H1 (cell line): Measurements from ENCODE around the gene IFNL4. TPM values are rescaled to one million over a fixed set of nuclear protein-coding genes. Genes with fewer than 3 reads are reported as not detected.

Experiments
- CTCF ChIA-PET: fragments of 300-600 bp; sonication (Branson Sonifier 250); formaldehyde crosslinking; loops from one replicate; lab custom pipeline; 2021; ENCODE audit not compliant: partially characterized antibody; lab: Charles Lee
- POLR2A ChIA-PET: fragments of 300-600 bp; sonication (Branson Sonifier 250); formaldehyde crosslinking; loops from one replicate; lab custom pipeline; 2021; ENCODE audit warnings: inconsistent platforms; ENCODE audit not compliant: partially characterized antibody; lab: Charles Lee
- DNase-seq, 2 experiments: peaks; one replicate each; pipeline versions ENCODE4 v3.0.0 to v3.0.0-alpha.2; 2010 to 2022; ENCODE audit warnings: low spot score in 2 of 2, low read depth in 1 of 2, mixed read lengths in 1 of 2
- FAIRE-seq: peaks from 2 replicates; lab custom pipeline; 2011; peaks lifted over from hg19 to GRCh38; lab: Jason Lieb, UNC
- H2AFZ ChIP-seq: 2 replicates; pipeline ENCODE4 v1.8.1; 2012; ENCODE audit warnings: low read length, inconsistent platforms
- H2AK5ac ChIP-seq: 2 replicates; pipeline ENCODE4 v1.6.1; 2013; ENCODE audit warnings: low read depth, low read length
- H2BK120ac ChIP-seq: replicated peaks from 2 replicates; pipeline ENCODE3; 2013; ENCODE audit warnings: low read depth, low read length, inconsistent platforms
- H2BK12ac ChIP-seq: 2 replicates; pipeline ENCODE4 v1.6.1; 2013; ENCODE audit warnings: low read depth, low read length
- H2BK15ac ChIP-seq: 2 replicates; pipeline ENCODE4 v1.6.1; 2013; ENCODE audit warnings: low read length
- H2BK20ac ChIP-seq: 2 replicates; pipeline ENCODE4 v1.6.1; 2013; ENCODE audit warnings: low read length
- H2BK5ac ChIP-seq: 2 replicates; pipeline ENCODE4 v1.6.1; 2013; ENCODE audit warnings: low read depth, low read length
- H3K14ac ChIP-seq: 2 replicates; pipeline ENCODE4 v1.6.1; 2013; ENCODE audit warnings: inconsistent platforms; ENCODE audit not compliant: insufficient read length
- H3K18ac ChIP-seq: 2 replicates; pipeline ENCODE4 v1.6.1; 2013; ENCODE audit warnings: low read length; ENCODE audit errors: extremely low read depth
- H3K23ac ChIP-seq: 2 replicates; pipeline ENCODE4 v1.6.1; 2013; ENCODE audit warnings: inconsistent platforms; ENCODE audit not compliant: insufficient read length
- H3K23me2 ChIP-seq: 2 replicates; pipeline ENCODE4 v1.6.1; 2013; ENCODE audit warnings: low read depth, low read length
- H3K27ac ChIP-seq: 2 replicates; pipeline ENCODE4 v1.6.1; 2011; ENCODE audit warnings: low read depth, low read length, inconsistent platforms
- H3K27me3 ChIP-seq, 4 experiments: replicated peaks in 1 of 4; 1 replicate in 1 of 4; 2 replicates in 3 of 4; pipeline versions ENCODE4 v1.6.1 to v1.8.1; 2011 to 2013; ENCODE audit warnings: low read length in 3 of 4, mild to moderate bottlenecking in 3 of 4, inconsistent platforms in 2 of 4, mixed read lengths in 2 of 4, moderate library complexity in 1 of 4; ENCODE audit not compliant: control insufficient read depth in 3 of 4, insufficient read depth in 3 of 4; ENCODE audit errors: extremely low read depth in 1 of 4
- H3K36me3 ChIP-seq, 4 experiments: 2 replicates each; pipeline versions ENCODE4 v1.6.1 to v1.8.1; 2011 to 2013; ENCODE audit warnings: mild to moderate bottlenecking in 4 of 4, low read length in 3 of 4, moderate library complexity in 2 of 4, control low read depth in 1 of 4, inconsistent platforms in 1 of 4; ENCODE audit not compliant: insufficient read depth in 4 of 4, control insufficient read depth in 2 of 4
- H3K4ac ChIP-seq: replicated peaks from 2 replicates; pipeline ENCODE3; 2013; ENCODE audit warnings: low read length, low read depth, mixed read lengths, inconsistent platforms; ENCODE audit not compliant: insufficient read length
- H3K4me1 ChIP-seq, 4 experiments: replicated peaks in 1 of 4; 1 replicate in 1 of 4; 2 replicates in 3 of 4; pipeline versions ENCODE4 v1.6.1 to v1.8.1; 2011 to 2013; ENCODE audit warnings: low read length in 3 of 4, inconsistent platforms in 2 of 4, mixed read lengths in 1 of 4; ENCODE audit not compliant: insufficient read depth in 4 of 4, control insufficient read depth in 3 of 4
- H3K4me2 ChIP-seq, 2 experiments: 2 replicates each; pipeline versions ENCODE4 v1.6.1 to v1.8.1; 2011 to 2013; ENCODE audit warnings: low read depth in 2 of 2, low read length in 2 of 2, control low read depth in 1 of 2, inconsistent platforms in 1 of 2, mild to moderate bottlenecking in 1 of 2; ENCODE audit not compliant: insufficient read depth in 1 of 2
- H3K4me3 ChIP-seq, 4 experiments: fragments of 200-600, 300-600 bp in 1 of 4; sonication (generic), shearing (Covaris generic), sonication (Bioruptor Twin) in 1 of 4; 2 replicates each; pipeline versions ENCODE4 v1.5.1 to v1.8.1; 2011 to 2016; ENCODE audit warnings: low read length in 4 of 4, low read depth in 3 of 4, control low read depth in 2 of 4, inconsistent platforms in 2 of 4, mild to moderate bottlenecking in 2 of 4, mixed read lengths in 1 of 4, moderate library complexity in 1 of 4; ENCODE audit not compliant: insufficient read depth in 2 of 4; ENCODE audit errors: extremely low read depth in 1 of 4
- H3K56ac ChIP-seq: replicated peaks from 2 replicates; pipeline ENCODE3; 2013; ENCODE audit warnings: low read depth, mild to moderate bottlenecking, mixed read lengths, low read length, inconsistent platforms; ENCODE audit not compliant: insufficient read length
- H3K79me1 ChIP-seq: 2 replicates; pipeline ENCODE4 v1.6.1; 2013; ENCODE audit warnings: low read depth, low read length, control low read depth
- H3K79me2 ChIP-seq, 2 experiments: 2 replicates each; pipeline versions ENCODE4 v1.6.1 to v1.8.1; 2012 to 2013; ENCODE audit warnings: low read length in 2 of 2, mild to moderate bottlenecking in 2 of 2, inconsistent platforms in 1 of 2; ENCODE audit not compliant: insufficient read depth in 2 of 2, control insufficient read depth in 1 of 2
- H3K9ac ChIP-seq, 4 experiments: replicated peaks in 1 of 4; 1 replicate in 1 of 4; 2 replicates in 3 of 4; pipeline versions ENCODE4 v1.6.1 to v1.8.1; 2011 to 2013; ENCODE audit warnings: low read depth in 3 of 4, low read length in 3 of 4, control low read depth in 2 of 4, mild to moderate bottlenecking in 2 of 4, moderate library complexity in 2 of 4, inconsistent platforms in 1 of 4; ENCODE audit errors: extremely low read depth in 1 of 4
- H3K9me3 ChIP-seq, 2 experiments: 2 replicates each; pipeline versions ENCODE4 v1.6.1 to v1.8.1; 2012 to 2013; ENCODE audit warnings: mild to moderate bottlenecking in 2 of 2, moderate library complexity in 2 of 2, control low read depth in 1 of 2, inconsistent platforms in 1 of 2, low read depth in 1 of 2, low read length in 1 of 2, mixed read lengths in 1 of 2; ENCODE audit not compliant: insufficient read depth in 2 of 2
- H4K20me1 ChIP-seq, 2 experiments: replicated peaks in 1 of 2; 2 replicates each; pipeline versions ENCODE3 to v1.8.1; 2011 to 2013; ENCODE audit warnings: inconsistent platforms in 2 of 2, low read length in 2 of 2, mild to moderate bottlenecking in 1 of 2; ENCODE audit not compliant: insufficient read depth in 2 of 2, control insufficient read depth in 1 of 2
- H4K5ac ChIP-seq: 2 replicates; pipeline ENCODE4 v1.6.1; 2013; ENCODE audit warnings: low read length, low read depth, mixed read lengths, inconsistent platforms; ENCODE audit not compliant: insufficient read length
- H4K8ac ChIP-seq: 2 replicates; pipeline ENCODE4 v1.8.0; 2013; ENCODE audit warnings: mild to moderate bottlenecking, moderate library complexity, low read length, inconsistent platforms; ENCODE audit not compliant: insufficient read depth; ENCODE audit errors: extremely low read depth
- H4K91ac ChIP-seq: replicated peaks from 2 replicates; pipeline ENCODE3; 2013; ENCODE audit warnings: low read length, mixed read lengths, inconsistent platforms; ENCODE audit not compliant: insufficient read length
- FOSL1 ChIP-seq: IDR thresholded peaks from 2 replicates; pipeline ENCODE4 v1.6.1; 2011; ENCODE audit warnings: mild to moderate bottlenecking, low read depth, low read length, moderate library complexity; ENCODE audit not compliant: insufficient read depth
- GABPA ChIP-seq: IDR thresholded peaks from 2 replicates; pipeline ENCODE4 v1.6.1; 2011; ENCODE audit warnings: mild to moderate bottlenecking, low read length, moderate library complexity, borderline replicate concordance; ENCODE audit not compliant: insufficient read depth
- RNF2 ChIP-seq: fragments of 200-900, 300-1000 bp; sonication (generic); IDR thresholded peaks from 2 replicates; pipeline ENCODE4 v1.7.1; 2016; ENCODE audit warnings: borderline replicate concordance, low read depth, mild to moderate bottlenecking, antibody characterized with exemption, low read length; ENCODE audit not compliant: poor library complexity, severe bottlenecking; ENCODE audit errors: missing control alignments
- SP2 ChIP-seq: IDR thresholded peaks from 2 replicates; pipeline ENCODE4 v1.6.1; 2012; ENCODE audit warnings: mild to moderate bottlenecking, low read length, inconsistent platforms
- SUZ12 ChIP-seq: fragments of 200-600 bp; sonication (generic); IDR thresholded peaks from 2 replicates; pipeline ENCODE4 v1.6.1; 2012; ENCODE audit warnings: mild to moderate bottlenecking, inconsistent platforms, low read length, moderate library complexity, mixed read lengths
- TAF7 ChIP-seq: optimal IDR thresholded peaks from 2 replicates; pipeline ENCODE3; 2011; ENCODE audit warnings: low read depth, mild to moderate bottlenecking, inconsistent platforms, low read length, moderate library complexity, borderline replicate concordance
- WGBS, 2 experiments: shearing (Covaris generic) in 1 of 2; methylation state at CpG; one replicate each; pipeline versions ENCODE4 v1.1.6 to v1.1.7; 2013 to 2015; ENCODE audit warnings: low lambda C conversion rate in 2 of 2, mixed read lengths in 2 of 2, inconsistent platforms in 1 of 2, low coverage in 1 of 2, missing lambda C conversion rate in 1 of 2; ENCODE audit not compliant: insufficient replicate concordance in 2 of 2, insufficient coverage in 1 of 2, insufficient read length in 1 of 2; ENCODE audit errors: extremely low coverage in 1 of 2, missing lambda C conversion rate in 1 of 2; 5-methylcytosine and 5-hydroxymethylcytosine counted together
- polyA plus RNA-seq, 7 experiments: library from polyadenylated mRNA; depleted of rRNA in 3 of 7; stranded (reverse) in 5 of 7; unstranded in 2 of 7; fragments of >200 nt in 5 of 7; fragments of 200-250 nt in 2 of 7; gene quantifications; 1 replicate in 5 of 7; 2 replicates in 1 of 7; 4 replicates in 1 of 7; pipeline versions ENCODE4 v1.2.1 to v1.2.3, GENCODE V29; 2011 to 2013; ENCODE audit warnings: missing spikeins in 2 of 7, mixed read lengths in 2 of 7
- total RNA-seq: library from RNA; stranded (reverse); fragmentation: NEBNext Ultra II Directional; extraction: Animal tissue kit (Norgen Biotek cat#: 25700); gene quantifications from 2 replicates; pipeline ENCODE4 v1.2.1, GENCODE V29; 2021
- TF ChIP-seq, protein P1 (sequence below): IDR thresholded peaks from 2 replicates; pipeline ENCODE4 v1.6.1; 2012; ENCODE audit warnings: inconsistent platforms
- TF ChIP-seq, protein P2 (sequence below): IDR thresholded peaks from 2 replicates; pipeline ENCODE4 v1.6.1; 2011; ENCODE audit warnings: low read length, improper control_type of control experiment

IFNL4 gene
- total and polyA plus RNA-seq, 2 of the 8 experiments (the other 6 are each of a cell fraction or from before 2014, with no cell fraction given) = not detected

DNA sequence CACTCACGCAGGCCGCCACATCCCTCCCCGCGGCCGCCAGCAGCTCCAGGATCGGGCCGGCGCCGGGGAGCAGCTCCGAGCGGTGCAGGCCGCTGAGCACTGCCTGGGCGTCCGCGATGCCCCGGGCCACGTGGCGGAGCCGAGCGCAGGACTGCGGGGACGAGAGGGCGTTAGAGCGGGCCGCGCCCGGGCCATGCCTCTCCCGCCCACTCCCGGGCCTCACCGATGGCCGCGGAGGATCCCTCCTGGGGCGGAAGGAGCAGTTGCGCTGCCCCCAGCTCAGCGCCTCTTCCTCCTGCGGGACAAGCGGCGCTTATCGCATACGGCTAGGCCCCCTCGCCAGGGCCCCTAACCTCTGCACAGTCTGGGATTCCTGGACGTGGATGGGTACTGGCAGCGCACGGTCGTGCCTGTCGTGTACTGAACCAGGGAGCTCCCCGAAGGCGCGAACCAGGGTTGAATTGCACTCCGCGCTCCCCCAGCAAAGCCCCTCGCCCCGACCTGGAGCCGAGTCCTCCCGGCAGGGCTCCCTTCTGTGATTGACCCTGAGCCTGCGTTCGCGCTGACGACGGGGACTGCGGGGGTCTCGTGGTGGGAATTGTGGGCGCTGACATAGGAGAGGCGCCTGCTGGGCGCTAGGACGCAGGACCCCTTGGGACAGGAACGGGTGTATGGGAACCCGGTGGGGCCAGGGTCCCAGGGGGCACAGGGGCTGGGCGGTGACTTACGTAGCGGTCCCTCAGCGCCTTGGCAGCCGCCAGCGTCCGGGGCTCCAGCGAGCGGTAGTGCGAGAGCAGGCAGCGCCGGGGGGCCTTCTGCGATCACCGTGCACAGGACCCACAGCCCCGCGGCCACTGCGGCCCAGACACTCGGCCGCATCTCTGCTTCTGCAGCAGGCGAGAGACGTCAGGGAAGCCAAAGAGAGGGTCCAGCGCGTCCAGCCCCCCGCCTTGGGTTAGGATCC lies 673 bp downstream of the IFNL4 start:
- peaks cover 0 to 3% of the 10 kb centered on the region in 2 experiments; a peak in 1 of 4 replicates for H3K9me3 ChIP-seq
- H4K5ac ChIP-seq = no peak overlapping the region
- H2BK5ac ChIP-seq = no peak overlapping the region
- H3K4me2 ChIP-seq = peak overlapping the region; percentile 32 to 81
- H2BK12ac ChIP-seq = no peak overlapping the region
- peak overlapping the region in 3 of 4 experiments; percentile 10 to 51 (median 12); a peak in 4 of 8 replicates for H3K4me3 ChIP-seq
- H3K56ac ChIP-seq = no peak overlapping the region
- no peak overlapping the region for H3K4ac ChIP-seq
- H4K8ac ChIP-seq = no peak overlapping the region
- H2AK5ac ChIP-seq = no peak overlapping the region
- H2BK120ac ChIP-seq = no peak overlapping the region
- peaks cover 8% of the 10 kb centered on the region; the same call in 1 of the 2 replicates for H3K23me2 ChIP-seq
- no peak overlapping the region for H3K23ac ChIP-seq
- peaks cover 0 to 5% of the 10 kb centered on the region in 2 experiments for H4K20me1 ChIP-seq
- peak overlapping the region; percentile 15 for H4K91ac ChIP-seq
- H3K4me1 ChIP-seq = peaks cover 0 to 14% (median 7%) of the 10 kb centered on the region in 4 experiments; a peak in 5 of 7 replicates
- H3K79me1 ChIP-seq = no peaks in the 10 kb centered on the region
- ChIA-PET CTCF (interaction anchor here (1.2 to 1.6 kb wide), 5 partner anchors 24 to 136 kb away, joined by 3 to 5 read pairs (median 4); no protein-coding TSS in a partner anchor), POLR2A (interaction anchor here (0.8 kb wide), 1 partner anchor 78 kb away, joined by 3 read pairs; no protein-coding TSS in a partner anchor)
- H3K27ac ChIP-seq = no peak overlapping the region
- H3K14ac ChIP-seq = no peak overlapping the region
- FAIRE-seq = no peak
- H2AFZ ChIP-seq = no peak overlapping the region; the same call in 1 of the 2 replicates
- no peaks in the 10 kb centered on the region for H3K36me3 ChIP-seq
- H2BK20ac ChIP-seq = no peak overlapping the region
- no peak overlapping the region for H2BK15ac ChIP-seq
- no peak overlapping the region for H3K9ac ChIP-seq
- DNase-seq = peak in 1 of 2 experiments; percentile 69
- peak overlapping the region; percentile 71; the same call in 1 of the 2 replicates for H3K18ac ChIP-seq
- 17% methylated on average over 73 of the region's 92 CpGs; no CpG with 5 or more reads in 1 of the 2 experiments for WGBS, 2 experiments
- H3K79me2 ChIP-seq = no peaks in the 10 kb centered on the region
- H3K27me3 ChIP-seq = peaks cover 29 to 43% (median 36%) of the 10 kb centered on the region in 4 experiments
- TF ChIP-seq SP2 (no peak), FOSL1 (no peak), RNF2 (peak; percentile 19), GABPA (peak; percentile 53), SUZ12 (peak; percentile 96), TAF7 (no peak)
- TF ChIP-seq, protein P1, sequence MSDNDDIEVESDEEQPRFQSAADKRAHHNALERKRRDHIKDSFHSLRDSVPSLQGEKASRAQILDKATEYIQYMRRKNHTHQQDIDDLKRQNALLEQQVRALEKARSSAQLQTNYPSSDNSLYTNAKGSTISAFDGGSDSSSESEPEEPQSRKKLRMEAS = peak; percentile 93
- TF ChIP-seq, protein P2, sequence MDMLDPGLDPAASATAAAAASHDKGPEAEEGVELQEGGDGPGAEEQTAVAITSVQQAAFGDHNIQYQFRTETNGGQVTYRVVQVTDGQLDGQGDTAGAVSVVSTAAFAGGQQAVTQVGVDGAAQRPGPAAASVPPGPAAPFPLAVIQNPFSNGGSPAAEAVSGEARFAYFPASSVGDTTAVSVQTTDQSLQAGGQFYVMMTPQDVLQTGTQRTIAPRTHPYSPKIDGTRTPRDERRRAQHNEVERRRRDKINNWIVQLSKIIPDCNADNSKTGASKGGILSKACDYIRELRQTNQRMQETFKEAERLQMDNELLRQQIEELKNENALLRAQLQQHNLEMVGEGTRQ = no peak
